ENCODE results near the gene EMC6. TPM values are rescaled to one million over a fixed set of nuclear protein-coding genes. Genes with fewer than 3 reads are reported as not detected.
A peak's percentile ranks its signal among the peaks of the same experiment; 100 is the strongest.

The EMC6 gene
- total RNA-seq, 1 donor from 2014 or later, result 44.4 TPM

DNA sequence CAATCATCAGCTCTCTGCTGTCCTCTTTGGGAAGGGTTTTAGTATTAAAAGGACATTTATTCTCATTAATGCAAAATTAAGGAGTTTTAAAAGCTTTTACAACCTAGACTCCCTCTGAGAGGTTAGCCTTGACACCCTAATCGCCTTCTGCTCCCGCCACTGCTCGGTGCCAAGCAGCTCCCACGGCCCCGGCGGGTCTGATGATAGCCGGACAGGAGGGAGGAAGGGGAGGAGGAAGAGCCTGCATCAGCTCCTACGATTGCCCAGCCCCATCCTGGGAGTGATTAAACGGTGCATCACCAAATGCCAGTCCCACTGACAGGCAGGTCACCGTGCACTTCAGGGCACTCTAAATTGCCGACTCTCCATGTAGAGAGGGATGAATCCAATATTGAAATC, 40.8 kb upstream of the EMC6 start:
- Mint-ChIP-seq H3K9me3 (ENCODE audit: unreplicated experiment) (peaks cover 4% of the 10 kb centered on the region), H3K27me3 (ENCODE audit: unreplicated experiment) (peaks cover 6% of the 10 kb centered on the region), H3K27ac (ENCODE audit: unreplicated experiment) (peak overlapping the region; percentile 57), H3K4me1 (ENCODE audit: low read depth, unreplicated experiment) (peaks cover 21% of the 10 kb centered on the region), H3K36me3 (ENCODE audit: unreplicated experiment) (peaks cover 7% of the 10 kb centered on the region), H3K4me3 (ENCODE audit: unreplicated experiment) (no peak overlapping the region)
- no peak for TF ChIP-seq CTCF (IDR thresholded peaks at IDR 0.05; ENCODE audit: partially characterized antibody, unreplicated experiment)
- DNase-seq, result no peak

DNA sequence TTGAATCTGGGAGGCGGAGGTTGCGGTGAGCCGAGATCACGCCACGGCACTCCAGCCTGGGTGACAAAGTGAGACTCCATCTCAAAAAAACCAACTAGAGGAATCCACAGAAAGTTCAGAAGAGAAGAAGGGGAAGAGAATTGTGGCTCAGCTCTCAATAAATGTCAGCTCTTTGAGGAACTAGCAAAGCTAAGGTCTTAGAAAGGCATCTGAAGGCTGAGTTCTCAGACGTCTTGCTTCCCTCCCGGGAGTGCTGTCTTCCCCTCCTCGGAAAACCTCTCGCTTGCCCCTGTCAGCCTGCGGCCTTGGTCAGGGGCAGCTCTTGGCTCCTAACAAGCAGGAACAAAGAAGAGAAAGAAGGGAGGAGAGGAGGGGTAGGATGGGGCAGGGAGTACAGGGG, 37.8 kb upstream of the EMC6 start:
- peaks cover 6% of the 10 kb centered on the region for H3K27me3 Mint-ChIP-seq (ENCODE audit: unreplicated experiment)
- H3K9me3 Mint-ChIP-seq (ENCODE audit: unreplicated experiment), result peaks cover 6% of the 10 kb centered on the region
- peak overlapping the region; percentile 78 for H3K27ac Mint-ChIP-seq (ENCODE audit: unreplicated experiment)
- peaks cover 23% of the 10 kb centered on the region for H3K4me1 Mint-ChIP-seq (ENCODE audit: low read depth, unreplicated experiment)
- no peak overlapping the region for H3K4me3 Mint-ChIP-seq (ENCODE audit: unreplicated experiment)
- DNase-seq, result no peak
- H3K36me3 Mint-ChIP-seq (ENCODE audit: unreplicated experiment), result peaks cover 7% of the 10 kb centered on the region
- TF ChIP-seq CTCF (IDR thresholded peaks at IDR 0.05; ENCODE audit: partially characterized antibody, unreplicated experiment), result no peak

- Mint-ChIP-seq H3K4me1 (ENCODE audit: low read depth, unreplicated experiment) (peaks cover 22% of the 10 kb centered on the region), H3K27me3 (ENCODE audit: unreplicated experiment) (peaks cover 6% of the 10 kb centered on the region), H3K9me3 (ENCODE audit: unreplicated experiment) (peaks cover 5% of the 10 kb centered on the region), H3K4me3 (ENCODE audit: unreplicated experiment) (peak overlapping the region; percentile 67), H3K27ac (ENCODE audit: unreplicated experiment) (peak overlapping the region; percentile 5), H3K36me3 (ENCODE audit: unreplicated experiment) (peaks cover 2% of the 10 kb centered on the region)
- DNase-seq, result no peak
- no peak for TF ChIP-seq CTCF (IDR thresholded peaks at IDR 0.05; ENCODE audit: partially characterized antibody, unreplicated experiment)
Observed at GRCh38 chr17:3632287-3632686, 36.3 kb upstream of the EMC6 start.

GRCh38 chr17:3635474-3636153, 33.0 kb upstream of the EMC6 start:
- H3K4me3 Mint-ChIP-seq (ENCODE audit: unreplicated experiment), result peak overlapping the region; percentile 97
- DNase-seq, result no peak
- no peak for TF ChIP-seq CTCF (IDR thresholded peaks at IDR 0.05; ENCODE audit: partially characterized antibody, unreplicated experiment)

DNA sequence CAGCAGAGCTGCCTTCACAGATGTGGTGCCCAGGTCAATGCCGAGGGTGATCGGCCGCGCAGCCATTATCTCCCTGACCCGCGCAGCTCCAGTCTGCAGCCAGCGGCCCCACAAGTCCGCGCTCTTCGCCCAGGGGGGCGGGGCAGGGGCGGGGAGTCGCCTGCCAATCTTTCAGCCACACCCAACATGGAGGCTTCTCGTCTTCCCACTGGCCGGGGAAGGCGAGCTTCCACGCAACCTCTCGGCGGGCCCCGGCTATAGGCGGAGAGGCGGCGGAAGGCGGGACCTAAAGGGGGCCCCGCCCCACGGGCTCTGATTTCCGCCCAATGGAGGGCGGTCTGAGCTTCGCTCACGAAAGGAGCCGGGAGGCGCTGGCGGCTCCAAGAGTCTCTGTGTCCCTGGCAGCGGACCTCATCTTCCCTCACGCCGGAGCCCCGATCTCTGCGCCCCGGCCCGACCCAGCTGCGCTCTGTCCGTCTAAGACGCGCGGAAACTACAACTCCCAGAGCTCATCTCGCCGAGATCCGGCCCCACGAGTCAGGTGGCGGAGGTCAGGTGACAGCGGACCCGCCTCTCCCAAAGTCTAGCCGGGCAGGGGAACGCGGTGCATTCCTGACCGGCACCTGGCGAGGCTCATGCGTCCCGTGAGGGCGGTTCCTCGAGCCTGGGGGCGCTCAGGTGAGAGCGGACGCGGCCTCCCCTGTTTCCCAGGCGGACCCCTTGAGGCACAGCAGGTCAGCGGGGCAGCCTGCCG, 32.3 kb upstream of the EMC6 start, which contains the start of the genes CTNS and SHPK:
Gene CTNS, plus strand, starts transcription at position 607 of the 754 bp plus-strand sequence. CDS start 3,447 bp downstream, outside the sequence.
Gene SHPK, minus strand, starts transcription at position 97 of the 754 bp plus-strand sequence. Its CDS starts 31 bp downstream, at position 66.
- peak; percentile 97 for DNase-seq
- Mint-ChIP-seq H3K27ac (ENCODE audit: unreplicated experiment) (peak within 1 kb of the TSS; percentile 94), H3K9me3 (ENCODE audit: unreplicated experiment) (peaks cover 9% of the 10 kb centered on the region), H3K4me3 (ENCODE audit: unreplicated experiment) (peak within 1 kb of the TSS; percentile 97), H3K27me3 (ENCODE audit: unreplicated experiment) (peaks cover 7% of the 10 kb centered on the region), H3K36me3 (ENCODE audit: unreplicated experiment) (no peaks in the 10 kb centered on the region), H3K4me1 (ENCODE audit: low read depth, unreplicated experiment) (peaks cover 19% of the 10 kb centered on the region)
- TF ChIP-seq CTCF (IDR thresholded peaks at IDR 0.05; ENCODE audit: partially characterized antibody, unreplicated experiment), result no peak

More at GRCh38 chr17:3635474-3636153, 33.0 kb upstream of the EMC6 start:
- peaks cover 10% of the 10 kb centered on the region for H3K27me3 Mint-ChIP-seq (ENCODE audit: unreplicated experiment)
- H3K9me3 Mint-ChIP-seq (ENCODE audit: unreplicated experiment), result peaks cover 9% of the 10 kb centered on the region
- peak overlapping the region; percentile 91 for H3K27ac Mint-ChIP-seq (ENCODE audit: unreplicated experiment)
- peaks cover 22% of the 10 kb centered on the region for H3K4me1 Mint-ChIP-seq (ENCODE audit: low read depth, unreplicated experiment)
- no peaks in the 10 kb centered on the region for H3K36me3 Mint-ChIP-seq (ENCODE audit: unreplicated experiment)

All from glutamatergic neuron (in vitro differentiated cells).